Measurements from ENCODE around the gene LRMDA. TPM values are rescaled to one million over a fixed set of nuclear protein-coding genes. Genes with fewer than 3 reads are reported as not detected.
"Not testable (repeated sequence)": the region's sequence is repeated elsewhere in the genome, so short reads cannot be mapped to it uniquely, and the experiment has no call there.

LRMDA gene
- total RNA-seq, 4 donors from 2014 or later: 9.8 to 18.6 (median 15.8) TPM

DNA sequence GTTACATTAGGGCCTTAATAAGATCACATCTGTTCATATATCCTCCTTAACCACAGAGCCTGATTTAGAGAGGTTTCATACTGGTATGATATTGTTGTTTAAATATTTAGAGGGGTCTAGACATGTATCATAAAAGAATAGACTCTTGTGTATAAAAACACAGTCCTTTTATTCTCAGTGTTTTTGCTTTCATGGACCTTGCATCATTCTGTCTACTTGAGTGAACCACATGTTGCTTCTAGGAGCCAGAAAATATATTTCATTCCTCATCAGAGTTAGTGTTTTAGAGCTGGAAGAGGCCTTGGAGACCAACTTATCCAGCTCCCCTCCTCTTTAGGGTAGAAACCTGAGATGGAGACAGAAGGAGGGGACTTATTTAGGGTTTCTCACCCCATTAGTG is 312.8 kb downstream of the LRMDA start:
- peaks cover 0 to 4% (median 0%) of the 10 kb centered on the region in 3 donors for H3K36me3 ChIP-seq
- H3K27me3 ChIP-seq: no peaks in the 10 kb centered on the region
- peak overlapping the region in 1 of 4 donors; percentile 26 for H3K27ac ChIP-seq
- DNase-seq (ENCODE audit: low spot score in 2 of 2): no peak
- H3K4me3 ChIP-seq: no peak overlapping the region
- peaks cover 0 to 10% (median 2%) of the 10 kb centered on the region in 4 donors for H3K4me1 ChIP-seq
- H3K9me3 ChIP-seq: peaks cover 0 to 6% (median 0%) of the 10 kb centered on the region in 4 donors
- TF ChIP-seq, protein P1, sequence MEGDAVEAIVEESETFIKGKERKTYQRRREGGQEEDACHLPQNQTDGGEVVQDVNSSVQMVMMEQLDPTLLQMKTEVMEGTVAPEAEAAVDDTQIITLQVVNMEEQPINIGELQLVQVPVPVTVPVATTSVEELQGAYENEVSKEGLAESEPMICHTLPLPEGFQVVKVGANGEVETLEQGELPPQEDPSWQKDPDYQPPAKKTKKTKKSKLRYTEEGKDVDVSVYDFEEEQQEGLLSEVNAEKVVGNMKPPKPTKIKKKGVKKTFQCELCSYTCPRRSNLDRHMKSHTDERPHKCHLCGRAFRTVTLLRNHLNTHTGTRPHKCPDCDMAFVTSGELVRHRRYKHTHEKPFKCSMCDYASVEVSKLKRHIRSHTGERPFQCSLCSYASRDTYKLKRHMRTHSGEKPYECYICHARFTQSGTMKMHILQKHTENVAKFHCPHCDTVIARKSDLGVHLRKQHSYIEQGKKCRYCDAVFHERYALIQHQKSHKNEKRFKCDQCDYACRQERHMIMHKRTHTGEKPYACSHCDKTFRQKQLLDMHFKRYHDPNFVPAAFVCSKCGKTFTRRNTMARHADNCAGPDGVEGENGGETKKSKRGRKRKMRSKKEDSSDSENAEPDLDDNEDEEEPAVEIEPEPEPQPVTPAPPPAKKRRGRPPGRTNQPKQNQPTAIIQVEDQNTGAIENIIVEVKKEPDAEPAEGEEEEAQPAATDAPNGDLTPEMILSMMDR (IDR thresholded peaks at IDR 0.05): no peak
- TF ChIP-seq EP300 (IDR thresholded peaks at IDR 0.05) (no peak), POLR2A (IDR thresholded peaks at IDR 0.05) (no peak)

DNA sequence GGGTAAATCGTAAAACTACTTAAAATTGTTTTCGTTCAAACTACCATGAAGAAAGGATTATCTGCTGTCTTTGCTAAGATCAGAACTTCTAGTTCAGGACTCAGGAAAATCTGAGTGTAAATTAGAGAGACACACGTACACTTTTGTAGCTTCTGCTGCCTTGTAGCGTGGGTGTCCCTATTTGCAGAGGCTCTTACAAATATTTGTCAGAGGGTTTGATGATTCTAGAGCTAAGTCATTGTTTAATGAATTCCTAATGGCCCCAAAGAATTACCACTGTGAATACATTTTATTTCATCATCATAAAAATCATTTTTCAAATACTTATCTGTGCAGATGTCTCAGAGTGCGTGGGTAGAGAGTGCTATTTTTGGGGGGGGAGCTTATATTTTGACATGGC is 314.9 kb downstream of the LRMDA start:
- peaks cover 0 to under 1% (median 0%) of the 10 kb centered on the region in 4 donors for H3K9me3 ChIP-seq
- H3K27me3 ChIP-seq: no peaks in the 10 kb centered on the region
- peaks cover 0 to 10% (median 2%) of the 10 kb centered on the region in 4 donors for H3K4me1 ChIP-seq
- TF ChIP-seq EP300 (IDR thresholded peaks at IDR 0.05) (no peak), POLR2A (IDR thresholded peaks at IDR 0.05) (no peak)
- TF ChIP-seq, protein P1 (IDR thresholded peaks at IDR 0.05): no peak
- H3K27ac ChIP-seq: no peak overlapping the region
- 86 to 90% methylated on average over 5 of the region's 5 CpGs for WGBS, 2 donors
- DNase-seq (ENCODE audit: low spot score in 2 of 2): no peak
- no peak overlapping the region for H3K4me3 ChIP-seq
- H3K36me3 ChIP-seq: no peaks in the 10 kb centered on the region

DNA sequence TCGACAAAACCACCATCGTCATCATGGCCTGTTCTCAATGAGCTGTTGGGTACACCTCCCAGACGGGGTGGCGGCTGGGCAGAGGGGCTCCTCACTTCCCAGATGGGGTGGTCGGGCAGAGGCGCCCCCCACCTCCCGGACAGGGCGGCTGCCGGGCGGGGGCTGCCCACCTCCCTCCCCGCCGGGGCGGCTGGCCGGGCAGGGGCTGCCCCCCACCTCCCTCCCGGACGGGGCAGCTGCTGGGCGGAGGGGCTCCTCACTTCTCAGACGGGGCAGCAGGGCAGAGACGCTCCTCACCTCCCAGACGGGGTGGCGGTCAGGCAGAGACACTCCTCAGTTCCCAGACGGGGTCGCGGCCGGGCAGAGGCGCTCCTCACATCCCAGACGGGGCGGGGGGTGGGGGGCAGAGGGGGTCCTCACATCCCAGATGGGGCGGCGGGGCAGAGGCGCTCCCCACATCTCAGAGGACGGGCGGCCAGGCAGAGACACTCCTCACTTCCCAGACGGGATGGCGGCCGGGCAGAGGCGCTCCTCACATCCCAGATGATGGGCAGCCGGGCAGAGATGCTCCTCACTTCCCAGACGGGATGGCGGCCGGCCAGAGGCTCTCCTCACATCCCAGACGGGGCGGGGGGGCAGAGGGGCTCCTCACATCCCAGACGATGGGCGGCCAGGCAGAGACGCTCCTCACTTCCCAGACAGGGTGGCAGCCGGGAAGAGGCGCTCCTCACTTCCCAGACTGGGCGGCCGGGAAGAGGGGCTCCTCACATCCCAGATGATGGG is 318.9 kb downstream of the LRMDA start:
- not testable (repeated sequence) for H3K27me3 ChIP-seq; H3K36me3 ChIP-seq; H3K9me3 ChIP-seq; H3K27ac ChIP-seq; DNase-seq (ENCODE audit: low spot score in 2 of 2); H3K4me3 ChIP-seq
- WGBS, 2 donors: 94 to 97% methylated on average over 31 to 34 of the region's 50 CpGs
- peaks cover 0 to 22% (median 7%) of the 10 kb centered on the region in 4 donors for H3K4me1 ChIP-seq

DNA sequence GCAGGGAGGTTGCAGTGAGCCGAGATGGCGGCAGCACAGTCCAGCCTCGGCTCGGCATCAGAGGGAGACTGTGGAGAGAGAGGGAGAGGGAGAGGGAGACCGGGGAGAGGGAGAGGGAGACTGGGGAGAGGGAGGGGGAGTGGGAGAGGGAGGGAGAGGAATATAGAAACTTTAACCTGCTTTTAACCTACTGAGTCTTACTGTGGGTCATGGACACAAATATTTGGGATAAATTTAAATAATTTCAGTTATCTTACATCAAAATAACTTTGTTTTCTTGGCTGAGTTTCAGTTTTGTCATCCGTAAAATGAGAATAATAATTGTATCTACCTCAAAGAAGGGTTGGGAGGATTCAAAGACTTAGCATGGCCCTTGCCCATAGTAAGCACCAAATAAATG is 319.8 kb downstream of the LRMDA start:
- no peaks in the 10 kb centered on the region for H3K36me3 ChIP-seq
- H3K27ac ChIP-seq: no peak overlapping the region
- no peaks in the 10 kb centered on the region for H3K27me3 ChIP-seq
- peaks cover 0 to 27% (median 9%) of the 10 kb centered on the region in 4 donors for H3K4me1 ChIP-seq
- H3K9me3 ChIP-seq: no peaks in the 10 kb centered on the region
- WGBS, 2 donors: 94 to 97% methylated on average over 6 of the region's 6 CpGs
- TF ChIP-seq POLR2A (IDR thresholded peaks at IDR 0.05) (no peak), EP300 (IDR thresholded peaks at IDR 0.05) (no peak)
- TF ChIP-seq, protein P1 (IDR thresholded peaks at IDR 0.05): no peak
- H3K4me3 ChIP-seq: no peak overlapping the region
- no peak for DNase-seq (ENCODE audit: low spot score in 2 of 2)

DNA sequence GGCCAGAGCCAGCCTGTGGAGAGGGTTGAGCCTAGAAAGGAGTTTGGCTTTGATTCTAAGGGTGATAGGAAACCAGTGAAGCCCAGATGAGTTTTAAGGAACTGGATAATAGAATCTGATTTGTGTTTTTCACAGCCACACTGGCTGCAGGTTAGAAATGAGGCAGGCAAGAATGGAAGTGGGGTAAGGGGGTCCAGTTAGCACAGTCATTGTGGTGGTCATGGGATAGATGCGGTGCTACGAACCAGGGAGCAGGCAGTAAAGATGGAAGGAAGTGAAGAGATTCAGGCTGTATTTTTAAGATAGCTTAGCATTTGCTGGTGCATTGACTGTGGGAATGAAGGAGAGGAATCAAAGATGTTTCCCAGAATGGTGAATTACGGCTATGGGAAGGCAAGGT is 322.2 kb downstream of the LRMDA start:
- H3K27ac ChIP-seq: peak overlapping the region in 3 of 4 donors; percentile 41 to 73 (median 70)
- WGBS, 2 donors: 81 to 83% methylated on average over 3 of the region's 3 CpGs

More for the DNA sequence above, 322.2 kb downstream of the LRMDA start:
- no peaks in the 10 kb centered on the region for H3K27me3 ChIP-seq
- TF ChIP-seq, protein P1 (IDR thresholded peaks at IDR 0.05): no peak
- TF ChIP-seq POLR2A (IDR thresholded peaks at IDR 0.05) (no peak), EP300 (IDR thresholded peaks at IDR 0.05) (no peak)
- no peak overlapping the region for H3K4me3 ChIP-seq
- DNase-seq (ENCODE audit: low spot score in 2 of 2): no peak
- H3K36me3 ChIP-seq: no peaks in the 10 kb centered on the region
- H3K9me3 ChIP-seq: no peaks in the 10 kb centered on the region
- H3K4me1 ChIP-seq: peaks cover 0 to 27% (median 9%) of the 10 kb centered on the region in 4 donors

All from tibial nerve (tissue), 4 donors.